Ishikawa (cell line): ENCODE measurements around the gene FBXO47.

Experiments used
- CEBPB ChIP-seq: IDR thresholded peaks from 2 replicates; pipeline ENCODE4 v1.6.1; 2012
- CREB1 ChIP-seq: IDR thresholded peaks from 2 replicates; pipeline ENCODE4 v1.6.1; 2012; ENCODE audit warnings: low read depth
- EGR1 ChIP-seq: IDR thresholded peaks from 2 replicates; pipeline ENCODE4 v1.6.1; 2012
- EP300 ChIP-seq: IDR thresholded peaks from 2 replicates; pipeline ENCODE4 v1.6.1; 2012; ENCODE audit warnings: borderline replicate concordance
- FOXM1 ChIP-seq: IDR thresholded peaks from 2 replicates; pipeline ENCODE4 v1.6.1; 2012; ENCODE audit warnings: low read depth, borderline replicate concordance
- MAX ChIP-seq: IDR thresholded peaks from 2 replicates; pipeline ENCODE4 v1.6.1; 2012
- NFIC ChIP-seq: IDR thresholded peaks from 2 replicates; pipeline ENCODE4 v1.6.1; 2012
- RAD21 ChIP-seq: IDR thresholded peaks from 2 replicates; pipeline ENCODE4 v1.6.1; 2012; ENCODE audit warnings: low read depth
- REST ChIP-seq: IDR thresholded peaks from 2 replicates; pipeline ENCODE4 v1.6.1; 2012; ENCODE audit warnings: low read depth, mild to moderate bottlenecking
- TAF1 ChIP-seq: IDR thresholded peaks from 2 replicates; pipeline ENCODE4 v1.6.1; 2012; ENCODE audit warnings: low read depth, mild to moderate bottlenecking
- TCF12 ChIP-seq: IDR thresholded peaks from 2 replicates; pipeline ENCODE4 v1.6.1; 2012; ENCODE audit warnings: low read depth
- TEAD4 ChIP-seq: IDR thresholded peaks from 2 replicates; pipeline ENCODE4 v1.6.1; 2012
- USF1 ChIP-seq: IDR thresholded peaks from 2 replicates; pipeline ENCODE4 v1.6.1; 2012
- YY1 ChIP-seq: IDR thresholded peaks from 2 replicates; pipeline ENCODE4 v1.6.1; 2012; ENCODE audit warnings: low read depth
- ZBTB7A ChIP-seq: IDR thresholded peaks from 2 replicates; pipeline ENCODE4 v1.6.1; 2012; ENCODE audit warnings: low read depth

FBXO47 gene

GRCh38 chr17:38921756-38922411 is 45.3 kb downstream of the FBXO47 start:
- TF ChIP-seq ZBTB7A (no peak), CREB1 (no peak), TAF1 (no peak), TEAD4 (no peak), NFIC (no peak), YY1 (no peak), EP300 (no peak), TCF12 (no peak), FOXM1 (no peak), EGR1 (no peak)

GRCh38 chr17:38920374-38921291 is 46.6 kb downstream of the FBXO47 start:
- TF ChIP-seq NFIC (no peak), REST (no peak), TCF12 (no peak), EGR1 (no peak), CEBPB (no peak), CREB1 (no peak)

- TF ChIP-seq FOXM1, result no peak
Measured at GRCh38 chr17:38919316-38920078, 47.7 kb downstream of the FBXO47 start.

GRCh38 chr17:38918916-38919315 is 48.3 kb downstream of the FBXO47 start:
- TF ChIP-seq TCF12 (no peak), RAD21 (no peak), CREB1 (no peak), ZBTB7A (no peak), CEBPB (no peak), REST (no peak), YY1 (no peak), FOXM1 (no peak), NFIC (no peak), TAF1 (no peak), TEAD4 (no peak), USF1 (no peak), EP300 (no peak), EGR1 (no peak), MAX (no peak)

- TF ChIP-seq FOXM1 (no peak), YY1 (no peak), EGR1 (no peak), TCF12 (no peak), NFIC (no peak), TAF1 (no peak), RAD21 (no peak), MAX (no peak), CEBPB (no peak), TEAD4 (no peak)
Measured at GRCh38 chr17:38918129-38918913, 48.9 kb downstream of the FBXO47 start.

- TF ChIP-seq RAD21, result peak; percentile 42; the same call in 1 of the 2 replicates
- no peak for TF ChIP-seq EGR1
Measured at GRCh38 chr17:38917259-38917658, 49.9 kb downstream of the FBXO47 start.
